ENCODE data around the gene TMX4.

GRCh38 chr20:7990385-7990784 lies 29.2 kb downstream of the TMX4 start:
- TF ChIP-seq POLR2AphosphoS5 (IDR thresholded peaks at IDR 0.05): no peak
- TF ChIP-seq POLR2A (IDR thresholded peaks at IDR 0.05): no peak
- TF ChIP-seq CTCF (IDR thresholded peaks at IDR 0.05): no peak
- no peak for TF ChIP-seq EP300 (IDR thresholded peaks at IDR 0.05)
